ENCODE results near the gene LRP4. TPM values are rescaled to one million over a fixed set of nuclear protein-coding genes. Genes with fewer than 3 reads are reported as not detected.

Gene LRP4
- total and polyA plus RNA-seq, 2 donors (not counting 3 experiments of a cell fraction or from before 2014, with no cell fraction given) = 0.86 to 2.0 TPM

GRCh38 chr11:46857666-46858065, 60.7 kb downstream of the LRP4 start:
- POLR2A ChIA-PET = no interaction called here
- no TSS peak for BruUV-seq (replicated peaks)

More at GRCh38 chr11:46857666-46858065, 60.7 kb downstream of the LRP4 start:
- Histone ChIP-seq H3K36me3 (ENCODE audit: control insufficient read depth in 2 of 2, extremely low read depth in 1 of 2, insufficient read depth in 2 of 2, low read length in 2 of 2) (no peaks in the 10 kb centered on the region), H3K9me3 (replicated peaks; ENCODE audit: control insufficient read depth, insufficient read depth, low read length) (no peaks in the 10 kb centered on the region), H3K4me2 (ENCODE audit: insufficient read depth, low read length) (no peak overlapping the region), H3K27me3 (ENCODE audit: control insufficient read depth in 2 of 2, insufficient read depth in 2 of 2, low read length in 2 of 2) (no peaks in the 10 kb centered on the region), H3K9me1 (replicated peaks; ENCODE audit: control insufficient read depth, extremely low read depth, insufficient read depth, low read length) (no peaks in the 10 kb centered on the region), H2AFZ (ENCODE audit: low read depth, low read length) (no peak overlapping the region), H3K4me3 (replicated peaks in 1 of 3; ENCODE audit: insufficient read depth in 1 of 3, low read depth in 1 of 3, low read length in 3 of 3) (no peak overlapping the region), H4K20me1 (replicated peaks; ENCODE audit: control insufficient read depth, extremely low read depth, insufficient read depth, low read length) (no peaks in the 10 kb centered on the region), H3K79me2 (ENCODE audit: control insufficient read depth, insufficient read depth, low read length) (no peaks in the 10 kb centered on the region), H3K4me1 (ENCODE audit: control insufficient read depth, extremely low read depth, insufficient read depth, low read length) (no peaks in the 10 kb centered on the region), H3K9ac (replicated peaks; ENCODE audit: extremely low read depth, insufficient read depth, low read length) (no peak overlapping the region), H3K27ac (ENCODE audit: insufficient read depth, low read depth, low read length) (no peak overlapping the region)
- no peak for DNase-seq (ENCODE audit: low read depth, low spot score)
- CTCF ChIA-PET = interaction anchor here (0.6 kb wide), 1 partner anchor 28 kb away, joined by 3 read pairs; no protein-coding TSS in a partner anchor
- FAIRE-seq = no peak
- TF ChIP-seq MAX (IDR thresholded peaks at IDR 0.05; ENCODE audit: insufficient read depth, insufficient read length) (no peak), POLR2AphosphoS5 (IDR thresholded peaks at IDR 0.05; ENCODE audit: insufficient read depth, low read depth, low read length) (no peak), FOS (IDR thresholded peaks at IDR 0.05; ENCODE audit: borderline replicate concordance, insufficient read depth, low read length) (no peak), EZH2 (IDR thresholded peaks at IDR 0.05; ENCODE audit: borderline replicate concordance, low read depth, low read length, severe bottlenecking) (no peak), JUN (IDR thresholded peaks at IDR 0.05; ENCODE audit: borderline replicate concordance, insufficient read depth, insufficient read length, low read depth) (no peak), POLR2A (IDR thresholded peaks at IDR 0.05; ENCODE audit: low read depth, low read length) (no peak), MYC (IDR thresholded peaks at IDR 0.05; ENCODE audit: low read depth, low read length) (no peak), GATA2 (IDR thresholded peaks at IDR 0.05; ENCODE audit: insufficient read depth, insufficient read length, low read depth, low read length) (no peak), CTCF (IDR thresholded peaks at IDR 0.05; ENCODE audit: extremely low read depth in 1 of 2, insufficient read depth in 1 of 2, low read depth in 1 of 2, low read length in 2 of 2) (no peak)
- dilution Hi-C loops (cut with MboI; ENCODE audit: extremely low pct_ligation_motif_present, low sequenced_read_pairs) = no loop called here
- intact Hi-C loops (cut with micrococcal nuclease) = no loop called here
